ENCODE data around the gene SYT9. TPM values are rescaled to one million over a fixed set of nuclear protein-coding genes. Genes with fewer than 3 reads are reported as not detected.
"Not testable (repeated sequence)": the region's sequence is repeated elsewhere in the genome, so short reads cannot be mapped to it uniquely, and the experiment has no call there.

Gene SYT9
- polyA plus RNA-seq, 4 donors: 4.1 to 5.1 (median 4.7) TPM

GRCh38 chr11:7332962-7333361 is 81.3 kb downstream of the SYT9 start:
- peak in 1 of 4 donors; percentile 10 for DNase-seq (ENCODE audit: low read depth in 4 of 4, low spot score in 3 of 4)

GRCh38 chr11:7335442-7335841 is 83.7 kb downstream of the SYT9 start:
- not testable (repeated sequence) for DNase-seq (ENCODE audit: low read depth in 4 of 4, low spot score in 3 of 4)

GRCh38 chr11:7341551-7341950 is 89.8 kb downstream of the SYT9 start:
- DNase-seq (ENCODE audit: low read depth in 4 of 4, low spot score in 3 of 4): no peak

GRCh38 chr11:7347611-7348431 is 96.1 kb downstream of the SYT9 start:
- DNase-seq (ENCODE audit: low read depth in 4 of 4, low spot score in 3 of 4): no peak

- no peak for DNase-seq (ENCODE audit: low read depth in 4 of 4, low spot score in 3 of 4)
These were observed 97.0 kb downstream of the SYT9 start for GRCh38 chr11:7348432-7349304.

GRCh38 chr11:7351228-7351627 is 99.5 kb downstream of the SYT9 start:
- no peak for DNase-seq (ENCODE audit: low read depth in 4 of 4, low spot score in 3 of 4)

- no peak for DNase-seq (ENCODE audit: low read depth in 4 of 4, low spot score in 3 of 4)
These were observed 101.4 kb downstream of the SYT9 start for GRCh38 chr11:7353100-7353499.

GRCh38 chr11:7364660-7365059 is 113.0 kb downstream of the SYT9 start:
- DNase-seq (ENCODE audit: low read depth in 4 of 4, low spot score in 3 of 4): no peak

- DNase-seq (ENCODE audit: low read depth in 4 of 4, low spot score in 3 of 4): no peak
These were observed 116.1 kb downstream of the SYT9 start for GRCh38 chr11:7367803-7368202.

- no peak for DNase-seq (ENCODE audit: low read depth in 4 of 4, low spot score in 3 of 4)
These were observed 124.7 kb downstream of the SYT9 start for GRCh38 chr11:7376386-7376785.

GRCh38 chr11:7381937-7382336 is 130.2 kb downstream of the SYT9 start:
- DNase-seq (ENCODE audit: low read depth in 4 of 4, low spot score in 3 of 4): no peak

GRCh38 chr11:7383406-7383805 is 131.7 kb downstream of the SYT9 start:
- no peak for DNase-seq (ENCODE audit: low read depth in 4 of 4, low spot score in 3 of 4)

GRCh38 chr11:7384691-7385090 is 133.0 kb downstream of the SYT9 start:
- no peak for DNase-seq (ENCODE audit: low read depth in 4 of 4, low spot score in 3 of 4)

- DNase-seq (ENCODE audit: low read depth in 4 of 4, low spot score in 3 of 4): no peak
These were observed 133.8 kb downstream of the SYT9 start for GRCh38 chr11:7385532-7385931.

- DNase-seq (ENCODE audit: low read depth in 4 of 4, low spot score in 3 of 4): no peak
These were observed 162.5 kb downstream of the SYT9 start for GRCh38 chr11:7413961-7414915.

GRCh38 chr11:7414973-7415817 is 163.5 kb downstream of the SYT9 start:
- DNase-seq (ENCODE audit: low read depth in 4 of 4, low spot score in 3 of 4): no peak

- no peak for DNase-seq (ENCODE audit: low read depth in 4 of 4, low spot score in 3 of 4)
These were observed 164.4 kb downstream of the SYT9 start for GRCh38 chr11:7416080-7416479.

- DNase-seq (ENCODE audit: low read depth in 4 of 4, low spot score in 3 of 4): no peak
These were observed 165.6 kb downstream of the SYT9 start for GRCh38 chr11:7417328-7417727.

- no peak for DNase-seq (ENCODE audit: low read depth in 4 of 4, low spot score in 3 of 4)
These were observed 166.4 kb downstream of the SYT9 start for GRCh38 chr11:7418061-7418460.

GRCh38 chr11:7418906-7419305 is 167.2 kb downstream of the SYT9 start:
- DNase-seq (ENCODE audit: low read depth in 4 of 4, low spot score in 3 of 4): no peak

All from right renal pelvis (tissue), 4 donors.